Stimulated activated naive CD8-positive, alpha-beta T cell treated with anti-CD3 and anti-CD28 coated beads, Interleukin-15, Interleukin-2, amounts not matched to agents 100 U/mL and 50 U/mL, for 24 hours (primary cell): ENCODE results near the gene TLL2.
"Not testable (repeated sequence)": the region's sequence is repeated elsewhere in the genome, so short reads cannot be mapped to it uniquely, and the experiment has no call there.

Experiments
- ATAC-seq: fragments of 150-1000 bp; cut with Tn5 transposase; one replicate; pipeline ENCODE4 v1.10.0; 2021
- DNase-seq: peaks from one replicate; pipeline ENCODE4 v3.0.0; 2021

Gene TLL2

GRCh38 chr10:96513698-96514561 is at the start of gene TLL2:
TSS of gene TLL2 (minus strand) at chr10:96513926. CDS start at chr10:96513685, 241 bp downstream.
- DNase-seq (peak; percentile 73), ATAC-seq (peak; percentile 82)

DNA sequence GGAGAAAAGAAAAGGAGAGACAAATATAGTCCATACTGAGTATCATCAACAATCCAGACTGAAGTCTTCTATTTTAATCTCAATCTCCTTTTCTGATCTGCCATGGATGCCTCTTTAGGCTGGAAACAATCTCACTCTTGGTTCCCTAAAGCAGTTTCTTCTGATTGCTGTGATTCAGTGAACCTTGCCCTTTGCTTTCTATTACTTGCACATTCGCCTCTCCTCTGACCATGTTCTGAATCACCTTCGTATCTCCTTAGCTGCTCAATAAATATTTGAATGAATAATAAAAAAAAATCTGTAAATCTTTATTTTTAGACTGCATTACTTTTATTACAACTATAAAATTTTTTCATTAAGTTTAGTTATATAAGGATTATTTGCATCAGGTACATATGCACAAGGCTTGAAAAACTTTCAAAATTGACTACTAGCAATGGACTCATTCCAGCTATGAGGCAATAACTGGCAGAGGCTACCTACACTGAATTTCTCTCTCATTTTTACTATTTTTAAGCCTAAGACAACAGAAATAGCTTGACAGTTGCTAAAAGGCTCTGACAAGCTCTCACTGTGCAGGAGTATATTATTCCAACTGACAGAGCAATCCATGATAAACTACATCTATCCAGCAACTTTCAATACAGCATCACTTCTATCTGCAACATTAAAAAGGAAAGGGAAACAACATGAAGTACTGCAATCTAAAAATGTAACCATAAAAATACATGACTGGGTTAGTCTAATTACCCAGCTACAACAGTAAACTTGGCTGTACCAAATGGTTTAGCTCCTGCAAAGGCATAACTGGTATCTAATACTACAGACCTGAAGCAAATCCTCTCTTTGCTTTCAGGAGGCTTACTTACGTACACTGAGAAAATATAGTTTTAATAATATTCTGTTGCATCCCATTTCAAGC is 47.5 kb upstream of the TLL2 start:
- no peak for DNase-seq
- no peak for ATAC-seq

DNA sequence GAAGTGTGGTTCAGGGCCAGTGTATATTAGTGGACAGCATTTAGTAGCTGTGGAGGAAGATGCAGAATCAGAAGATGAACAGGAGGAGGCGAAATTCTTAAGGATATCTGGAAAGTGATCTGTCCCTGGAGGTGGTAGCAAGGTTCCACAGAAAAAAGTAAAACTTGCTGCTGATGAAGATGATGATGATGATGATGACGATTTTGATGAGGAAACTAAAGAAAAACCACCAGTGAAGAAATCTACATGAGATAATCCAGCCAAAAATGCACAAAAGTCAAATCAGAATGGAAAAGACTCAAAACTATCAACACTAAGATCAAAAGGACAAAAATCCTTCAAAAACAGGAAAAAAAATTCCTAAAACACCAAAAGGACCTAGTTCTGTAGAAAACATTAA is 46.8 kb upstream of the TLL2 start:
- no peak for ATAC-seq
- no peak for DNase-seq

DNA sequence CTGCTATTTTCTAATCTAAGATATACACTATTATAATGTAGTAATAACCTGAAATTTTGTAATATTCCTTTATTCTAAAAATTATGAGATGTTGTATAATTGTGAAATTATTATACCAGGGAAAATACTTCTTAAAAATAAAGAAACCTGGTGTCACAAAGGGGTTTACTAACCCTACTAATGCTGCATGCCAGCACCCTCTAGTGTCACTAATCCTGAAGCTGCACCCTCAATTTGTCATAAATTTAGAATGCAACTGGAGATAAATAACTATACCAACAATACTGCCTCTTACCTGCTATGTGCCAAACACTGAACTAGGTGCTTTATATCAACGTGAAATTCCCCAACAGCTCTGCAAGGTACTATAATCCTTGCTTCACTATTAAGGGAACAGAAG is 42.3 kb upstream of the TLL2 start:
- DNase-seq (no peak), ATAC-seq (no peak)

GRCh38 chr10:96555330-96555729 is 41.6 kb upstream of the TLL2 start:
- DNase-seq: no peak
- ATAC-seq: no peak

GRCh38 chr10:96548589-96548988 is 34.9 kb upstream of the TLL2 start:
- no peak for DNase-seq
- no peak for ATAC-seq

- ATAC-seq, DNase-seq: not testable (repeated sequence)
Measured at GRCh38 chr10:96545558-96545957, 31.8 kb upstream of the TLL2 start.

- DNase-seq: no peak
- no peak for ATAC-seq
Measured at GRCh38 chr10:96541921-96542320, 28.2 kb upstream of the TLL2 start.

DNA sequence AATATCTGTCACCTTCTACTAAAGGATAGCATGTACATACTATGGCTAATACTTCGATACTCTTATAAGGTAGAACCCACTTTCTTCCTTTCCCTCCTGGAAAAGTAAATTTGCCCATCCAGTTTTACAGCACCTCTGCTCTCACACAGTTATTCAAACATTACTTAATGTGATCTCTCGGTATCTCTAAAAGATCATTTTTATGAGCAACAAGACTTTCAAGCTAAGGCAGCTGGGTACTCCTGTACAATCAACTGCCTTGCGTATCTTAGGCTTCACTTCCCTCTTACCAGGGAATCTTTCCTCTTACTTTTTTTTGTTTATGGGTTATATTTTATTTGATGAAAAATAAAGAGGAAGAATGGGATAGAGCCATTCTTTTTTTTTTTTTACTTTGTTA is 26.5 kb upstream of the TLL2 start:
- no peak for ATAC-seq
- no peak for DNase-seq

DNA sequence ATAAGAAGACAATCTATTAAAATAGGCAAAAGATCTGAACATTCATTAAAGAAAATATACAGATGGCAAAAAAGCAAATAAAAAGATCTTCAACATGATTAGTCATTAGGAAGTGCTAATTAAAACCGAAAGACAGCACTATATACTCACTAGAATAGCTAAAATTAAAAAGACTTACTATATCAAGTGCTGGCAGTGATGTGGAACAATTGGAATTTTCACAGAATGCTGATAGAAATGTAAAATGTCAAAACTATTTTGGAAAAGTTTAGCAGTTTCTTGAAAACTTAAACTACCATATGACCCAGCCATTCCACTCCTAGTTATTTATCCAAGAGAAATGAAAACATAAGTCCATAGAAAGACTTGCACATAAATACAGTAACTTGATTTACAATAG is 25.0 kb upstream of the TLL2 start:
- no peak for DNase-seq
- no peak for ATAC-seq

DNA sequence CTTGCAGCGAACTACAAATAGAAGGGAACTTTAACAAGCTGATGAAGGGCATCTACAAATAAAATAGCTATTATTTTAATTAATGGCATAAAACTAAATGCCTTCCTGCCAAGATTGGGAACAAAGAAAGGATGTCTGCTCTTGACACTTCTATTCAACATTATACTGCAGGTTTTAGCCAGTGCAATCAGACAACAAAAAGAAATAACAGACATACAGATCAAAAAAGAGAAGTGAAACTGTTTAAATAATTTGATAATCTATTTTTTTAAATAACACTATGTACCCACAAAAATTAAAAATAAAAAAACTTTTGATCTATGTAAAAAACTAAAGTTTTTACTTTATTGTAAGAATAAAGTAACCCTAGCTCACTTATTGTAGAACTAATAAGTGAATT is 22.4 kb upstream of the TLL2 start:
- DNase-seq (no peak), ATAC-seq (no peak)

- ATAC-seq: no peak
- no peak for DNase-seq
Measured at GRCh38 chr10:96532523-96532922, 18.8 kb upstream of the TLL2 start.

- ATAC-seq: no peak
Measured at GRCh38 chr10:96529634-96530279, 16.0 kb upstream of the TLL2 start.

GRCh38 chr10:96524741-96525140 is 11.0 kb upstream of the TLL2 start:
- no peak for DNase-seq

More at GRCh38 chr10:96529634-96530279, 16.0 kb upstream of the TLL2 start:
- DNase-seq: no peak

GRCh38 chr10:96517284-96517683 is 3.6 kb upstream of the TLL2 start:
- no peak for ATAC-seq
- no peak for DNase-seq

More at GRCh38 chr10:96524741-96525140, 11.0 kb upstream of the TLL2 start:
- ATAC-seq: no peak

DNA sequence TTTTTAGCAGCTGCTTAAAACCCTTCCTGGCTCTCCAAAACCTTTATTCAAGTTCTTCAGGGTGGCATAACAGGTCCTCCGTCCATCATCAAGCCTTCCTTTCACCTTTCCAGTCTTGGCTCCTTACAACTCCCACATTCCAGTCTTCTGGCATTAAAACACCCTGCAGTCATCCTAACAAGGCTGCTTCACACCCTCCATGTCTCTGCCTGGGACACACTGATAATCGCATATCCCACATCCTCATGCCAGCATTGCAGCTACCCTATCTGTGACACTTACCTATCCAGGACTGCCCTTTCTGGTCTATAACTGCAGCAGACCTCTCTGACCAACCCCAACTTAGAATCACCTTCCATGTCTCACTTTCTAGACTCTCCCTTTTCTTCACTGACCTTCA is 2.6 kb upstream of the TLL2 start:
- ATAC-seq (no peak), DNase-seq (no peak)

GRCh38 chr10:96513305-96513697 is 425 bp downstream of the TLL2 start:
- peak; percentile 60 for DNase-seq
- peak; percentile 64 for ATAC-seq

DNA sequence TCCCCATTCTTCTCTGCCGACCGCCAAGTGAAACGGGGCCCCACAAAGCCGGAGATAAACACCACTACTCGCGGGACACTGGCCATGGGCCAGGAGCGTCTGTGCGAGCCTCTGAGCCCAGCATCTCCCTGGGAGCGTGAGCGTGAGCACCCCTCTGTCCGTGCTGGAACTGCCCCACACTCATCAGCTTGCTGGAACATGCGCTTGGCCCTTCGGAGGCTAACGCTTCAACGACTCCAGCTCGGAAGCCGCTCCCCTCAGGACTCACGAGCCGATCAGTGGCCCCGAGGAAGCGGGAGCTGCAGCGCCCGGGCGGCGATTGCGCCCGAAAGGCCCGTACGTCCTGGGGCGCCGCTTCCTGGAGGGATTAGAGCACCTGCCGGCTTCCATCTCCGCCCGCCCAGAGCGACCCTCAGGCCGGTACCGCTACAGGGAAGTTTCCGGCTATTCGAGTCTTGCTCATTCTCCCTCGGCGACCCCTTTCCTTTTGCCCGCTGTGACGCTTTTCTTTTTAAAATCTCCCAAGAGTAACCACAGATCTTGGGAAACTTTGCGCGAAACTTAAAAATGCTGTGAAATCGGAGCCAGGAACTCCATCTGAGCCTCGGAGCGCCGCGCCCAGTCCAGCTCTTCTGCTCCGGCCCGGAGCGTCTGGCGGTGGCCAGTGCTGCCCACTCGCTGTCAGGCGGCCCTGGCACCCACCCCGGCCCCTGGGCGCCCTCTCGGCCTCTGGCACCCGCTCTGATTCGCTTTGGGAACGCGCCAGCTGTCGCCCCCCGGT is 1.0 kb downstream of the TLL2 start:
- DNase-seq (peak; percentile 14), ATAC-seq (no peak)

DNA sequence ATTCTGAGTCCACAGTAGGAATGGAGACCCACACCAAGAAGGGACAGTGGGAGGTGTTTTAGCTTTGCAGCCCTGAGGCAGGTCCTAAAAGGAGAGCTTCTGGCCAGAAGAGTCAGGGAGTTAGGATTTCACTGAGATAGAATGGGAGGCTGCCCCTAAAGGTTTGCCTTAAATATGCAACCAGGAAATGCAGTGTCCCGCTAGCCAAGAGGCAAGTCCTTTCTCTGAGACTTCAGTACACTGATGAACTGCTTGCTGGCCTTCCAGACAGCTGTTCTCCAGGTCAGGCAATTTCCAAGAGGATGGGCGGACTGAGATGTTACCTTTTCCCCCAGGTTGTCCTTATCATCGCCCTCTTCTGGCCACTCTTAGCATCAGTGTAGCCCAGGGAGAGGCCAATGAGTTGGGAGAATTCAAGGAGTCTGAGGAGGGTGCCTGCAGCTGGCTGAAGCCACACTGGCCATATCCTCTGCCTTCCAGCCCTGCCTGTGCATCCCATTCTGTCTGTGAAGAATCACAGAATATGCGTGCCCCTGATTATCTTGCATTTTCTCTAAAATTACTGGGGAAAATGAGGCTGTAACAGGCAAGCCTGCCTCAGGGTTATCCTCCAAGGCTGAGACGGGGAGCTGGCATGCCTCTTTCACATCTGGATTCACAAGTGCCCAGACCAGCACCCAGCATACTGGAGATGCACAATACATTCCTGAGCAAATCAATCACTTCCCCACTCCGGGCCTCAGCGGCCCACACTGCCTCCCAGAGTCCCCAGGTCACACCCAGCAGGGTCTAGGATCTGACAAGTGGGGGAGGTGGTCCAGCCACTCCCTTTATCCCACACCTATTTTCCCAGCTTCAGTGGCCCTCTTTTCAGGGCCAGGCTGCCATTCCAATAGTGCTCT is 2.4 kb downstream of the TLL2 start:
- peak; percentile 27 for DNase-seq
- no peak for ATAC-seq

GRCh38 chr10:96509017-96509641 is 4.6 kb downstream of the TLL2 start:
- no peak for ATAC-seq
- DNase-seq: no peak
